Activated naive CD4-positive, alpha-beta T cell treated with anti-CD3 and anti-CD28 coated beads, Interleukin-2, amount 50 U/mL, for 72 hours (primary cell): ENCODE data around the gene CLCN4. TPM values are rescaled to one million over a fixed set of nuclear protein-coding genes. Genes with fewer than 3 reads are reported as not detected.

Experiments
- ATAC-seq, 2 donors: fragments of 150-1000 bp; cut with Tn5 transposase; 2 replicates each; pipeline ENCODE4 v1.10.0; 2021; ENCODE audit warnings: mild to moderate bottlenecking in 2 of 2, moderate library complexity in 2 of 2
- DNase-seq, 2 donors: peaks; one replicate each; pipeline ENCODE4 v3.0.0; 2021 to 2022; ENCODE audit warnings: low spot score in 2 of 2
- H3K27ac Mint-ChIP-seq, 2 donors: one replicate each; pipeline ENCODE4 v1.8.0; 2022; ENCODE audit warnings: mild to moderate bottlenecking in 2 of 2, mixed read lengths in 2 of 2
- H3K36me3 Mint-ChIP-seq, 2 donors: one replicate each; pipeline ENCODE4 v1.8.0; 2022; ENCODE audit warnings: mixed read lengths in 2 of 2
- H3K9me3 Mint-ChIP-seq, 2 donors: one replicate each; pipeline ENCODE4 v1.8.0; 2022; ENCODE audit warnings: mixed read lengths in 2 of 2
- total RNA-seq, 2 donors: library from RNA; stranded (reverse); gene quantifications; one replicate each; pipeline ENCODE4 v1.2.3, GENCODE V29; 2022

The CLCN4 gene
- total RNA-seq, 2 donors from 2014 or later, result not detected

GRCh38 chrX:10124506-10125247 lies 32.1 kb upstream of the CLCN4 start:
- DNase-seq, result no peak
- Mint-ChIP-seq H3K36me3 (no peaks in the 10 kb centered on the region), H3K27ac (peak overlapping the region in 1 of 2 donors; percentile 65), H3K9me3 (no peaks in the 10 kb centered on the region)
- ATAC-seq, result no peak

GRCh38 chrX:10125248-10125615 lies 31.5 kb upstream of the CLCN4 start:
- no peaks in the 10 kb centered on the region for H3K36me3 Mint-ChIP-seq
- DNase-seq (no peak), ATAC-seq (no peak)
- no peaks in the 10 kb centered on the region for H3K9me3 Mint-ChIP-seq
- H3K27ac Mint-ChIP-seq, result peak overlapping the region in 1 of 2 donors; percentile 65

- Mint-ChIP-seq H3K27ac (no peak overlapping the region), H3K36me3 (no peaks in the 10 kb centered on the region), H3K9me3 (no peaks in the 10 kb centered on the region)
- ATAC-seq (no peak), DNase-seq (no peak)
These were observed 30.7 kb upstream of the CLCN4 start for GRCh38 chrX:10126044-10126443.

- DNase-seq (no peak), ATAC-seq (no peak)
- Mint-ChIP-seq H3K9me3 (no peaks in the 10 kb centered on the region), H3K36me3 (no peaks in the 10 kb centered on the region), H3K27ac (no peak overlapping the region)
These were observed 29.9 kb upstream of the CLCN4 start for GRCh38 chrX:10126834-10127233.

- Mint-ChIP-seq H3K9me3 (no peaks in the 10 kb centered on the region), H3K36me3 (no peaks in the 10 kb centered on the region), H3K27ac (no peak overlapping the region)
- DNase-seq (no peak), ATAC-seq (no peak)
These were observed 28.4 kb upstream of the CLCN4 start for GRCh38 chrX:10128386-10128785.

GRCh38 chrX:10129229-10129628 lies 27.5 kb upstream of the CLCN4 start:
- Mint-ChIP-seq H3K36me3 (no peaks in the 10 kb centered on the region), H3K27ac (no peak overlapping the region), H3K9me3 (no peaks in the 10 kb centered on the region)
- no peak for DNase-seq
- ATAC-seq, result no peak

GRCh38 chrX:10130354-10130753 lies 26.4 kb upstream of the CLCN4 start:
- DNase-seq (no peak), ATAC-seq (no peak)
- Mint-ChIP-seq H3K27ac (no peak overlapping the region), H3K9me3 (no peaks in the 10 kb centered on the region), H3K36me3 (no peaks in the 10 kb centered on the region)

GRCh38 chrX:10133980-10134676 lies 22.6 kb upstream of the CLCN4 start:
- H3K27ac Mint-ChIP-seq, result no peak overlapping the region
- DNase-seq (no peak), ATAC-seq (no peak)
- no peaks in the 10 kb centered on the region for H3K36me3 Mint-ChIP-seq
- H3K9me3 Mint-ChIP-seq, result no peaks in the 10 kb centered on the region

- Mint-ChIP-seq H3K27ac (no peak overlapping the region), H3K9me3 (no peaks in the 10 kb centered on the region), H3K36me3 (no peaks in the 10 kb centered on the region)
- DNase-seq, result no peak
- no peak for ATAC-seq
These were observed 21.9 kb upstream of the CLCN4 start for GRCh38 chrX:10134921-10135320.

- no peaks in the 10 kb centered on the region for H3K9me3 Mint-ChIP-seq
These were observed 21.0 kb upstream of the CLCN4 start for GRCh38 chrX:10135561-10136399.

GRCh38 chrX:10138726-10139125 lies 18.0 kb upstream of the CLCN4 start:
- H3K27ac Mint-ChIP-seq, result no peak overlapping the region
- H3K9me3 Mint-ChIP-seq, result no peaks in the 10 kb centered on the region
- no peak for DNase-seq
- no peaks in the 10 kb centered on the region for H3K36me3 Mint-ChIP-seq
- ATAC-seq, result no peak

More at GRCh38 chrX:10135561-10136399, 21.0 kb upstream of the CLCN4 start:
- Mint-ChIP-seq H3K27ac (no peak overlapping the region), H3K36me3 (no peaks in the 10 kb centered on the region)
- DNase-seq (no peak), ATAC-seq (no peak)

- Mint-ChIP-seq H3K27ac (no peak overlapping the region), H3K9me3 (no peaks in the 10 kb centered on the region), H3K36me3 (no peaks in the 10 kb centered on the region)
- ATAC-seq (no peak), DNase-seq (no peak)
These were observed 16.5 kb upstream of the CLCN4 start for GRCh38 chrX:10140264-10140663.

GRCh38 chrX:10142041-10142599 lies 14.7 kb upstream of the CLCN4 start:
- ATAC-seq, result no peak
- Mint-ChIP-seq H3K9me3 (peaks cover 0 to 3% of the 10 kb centered on the region in 2 donors), H3K27ac (no peak overlapping the region), H3K36me3 (no peaks in the 10 kb centered on the region)
- no peak for DNase-seq

- peaks cover 0 to 3% of the 10 kb centered on the region in 2 donors for H3K9me3 Mint-ChIP-seq
- no peaks in the 10 kb centered on the region for H3K36me3 Mint-ChIP-seq
- ATAC-seq, result no peak
- peak overlapping the region; percentile 47 to 78 for H3K27ac Mint-ChIP-seq
- DNase-seq, result no peak
These were observed 13.4 kb upstream of the CLCN4 start for GRCh38 chrX:10143071-10143983.

- no peak overlapping the region for H3K27ac Mint-ChIP-seq
- H3K9me3 Mint-ChIP-seq, result peaks cover 0 to 3% of the 10 kb centered on the region in 2 donors
- no peak for DNase-seq
- ATAC-seq, result no peak
- no peaks in the 10 kb centered on the region for H3K36me3 Mint-ChIP-seq
These were observed 10.4 kb upstream of the CLCN4 start for GRCh38 chrX:10146346-10146745.

- ATAC-seq (no peak), DNase-seq (no peak)
- H3K27ac Mint-ChIP-seq, result no peak overlapping the region
- no peaks in the 10 kb centered on the region for H3K9me3 Mint-ChIP-seq
- no peaks in the 10 kb centered on the region for H3K36me3 Mint-ChIP-seq
These were observed 4.7 kb upstream of the CLCN4 start for GRCh38 chrX:10152086-10152485.
